HCT116 (cell line): Measurements from ENCODE around the gene SYNE1.
"Not testable (repeated sequence)": the region's sequence is repeated elsewhere in the genome, so short reads cannot be mapped to it uniquely, and the experiment has no call there.

Experiments
- EZH2phosphoT487 ChIP-seq: fragments of 200-600 bp; IDR thresholded peaks from 2 replicates; pipeline ENCODE4 v1.6.1; 2018; ENCODE audit warnings: antibody characterized with exemption, borderline replicate concordance
- POLR2A ChIP-seq: IDR thresholded peaks from 2 replicates; pipeline ENCODE4 v1.7.0; 2011; ENCODE audit warnings: borderline replicate concordance; ENCODE audit not compliant: insufficient read depth, insufficient read length; ENCODE audit errors: extremely low read depth
- RAD21 ChIP-seq: IDR thresholded peaks from 2 replicates; pipeline ENCODE4 v1.6.1; 2012; ENCODE audit warnings: low read depth, mild to moderate bottlenecking
- REST ChIP-seq: IDR thresholded peaks from 2 replicates; pipeline ENCODE4 v1.6.1; 2012; ENCODE audit warnings: low read depth
- SIN3A ChIP-seq: IDR thresholded peaks from 2 replicates; pipeline ENCODE4 v1.6.1; 2012; ENCODE audit warnings: low read depth
- SP1 ChIP-seq: IDR thresholded peaks from 2 replicates; pipeline ENCODE4 v1.6.1; 2012; ENCODE audit warnings: low read depth
- TCF7L2 ChIP-seq: IDR thresholded peaks from 2 replicates; pipeline ENCODE4 v1.7.0; 2011; ENCODE audit warnings: borderline replicate concordance, inconsistent platforms; ENCODE audit not compliant: insufficient read depth, insufficient read length; ENCODE audit errors: extremely low read depth
- TF ChIP-seq, protein P1 (sequence below), 3 experiments: fragments of 200-600 bp in 1 of 3; sonication (generic) in 1 of 3; IDR thresholded peaks in 2 of 3; conservative IDR thresholded peaks in 1 of 3; 2 replicates each; pipeline ENCODE4 v1.5.1; 2012 to 2017; ENCODE audit warnings: low read depth in 2 of 3, low read length in 2 of 3, antibody characterized with exemption in 1 of 3, borderline replicate concordance in 1 of 3, control low read depth in 1 of 3, mild to moderate bottlenecking in 1 of 3, mixed read lengths in 1 of 3, mixed run types in 1 of 3, moderate library complexity in 1 of 3; ENCODE audit not compliant: insufficient read depth in 1 of 3
- TF ChIP-seq, protein P2 (sequence below): IDR thresholded peaks from 2 replicates; pipeline ENCODE4 v1.6.1; 2011; ENCODE audit warnings: mild to moderate bottlenecking, low read length, moderate library complexity; ENCODE audit not compliant: insufficient replicate concordance; ENCODE audit errors: extremely low read depth

- TF ChIP-seq, protein P1, sequence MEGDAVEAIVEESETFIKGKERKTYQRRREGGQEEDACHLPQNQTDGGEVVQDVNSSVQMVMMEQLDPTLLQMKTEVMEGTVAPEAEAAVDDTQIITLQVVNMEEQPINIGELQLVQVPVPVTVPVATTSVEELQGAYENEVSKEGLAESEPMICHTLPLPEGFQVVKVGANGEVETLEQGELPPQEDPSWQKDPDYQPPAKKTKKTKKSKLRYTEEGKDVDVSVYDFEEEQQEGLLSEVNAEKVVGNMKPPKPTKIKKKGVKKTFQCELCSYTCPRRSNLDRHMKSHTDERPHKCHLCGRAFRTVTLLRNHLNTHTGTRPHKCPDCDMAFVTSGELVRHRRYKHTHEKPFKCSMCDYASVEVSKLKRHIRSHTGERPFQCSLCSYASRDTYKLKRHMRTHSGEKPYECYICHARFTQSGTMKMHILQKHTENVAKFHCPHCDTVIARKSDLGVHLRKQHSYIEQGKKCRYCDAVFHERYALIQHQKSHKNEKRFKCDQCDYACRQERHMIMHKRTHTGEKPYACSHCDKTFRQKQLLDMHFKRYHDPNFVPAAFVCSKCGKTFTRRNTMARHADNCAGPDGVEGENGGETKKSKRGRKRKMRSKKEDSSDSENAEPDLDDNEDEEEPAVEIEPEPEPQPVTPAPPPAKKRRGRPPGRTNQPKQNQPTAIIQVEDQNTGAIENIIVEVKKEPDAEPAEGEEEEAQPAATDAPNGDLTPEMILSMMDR (IDR thresholded peaks at IDR 0.05 in 2 of 3, conservative IDR thresholded peaks at IDR 0.05 in 1 of 3; ENCODE audit: borderline replicate concordance in 1 of 3, insufficient read depth in 1 of 3, low read depth in 2 of 3, low read length in 2 of 3) = not testable (repeated sequence)
- TF ChIP-seq TCF7L2, POLR2A, REST, SP1, SIN3A, RAD21, EZH2phosphoT487: not testable (repeated sequence)
- TF ChIP-seq, protein P2, sequence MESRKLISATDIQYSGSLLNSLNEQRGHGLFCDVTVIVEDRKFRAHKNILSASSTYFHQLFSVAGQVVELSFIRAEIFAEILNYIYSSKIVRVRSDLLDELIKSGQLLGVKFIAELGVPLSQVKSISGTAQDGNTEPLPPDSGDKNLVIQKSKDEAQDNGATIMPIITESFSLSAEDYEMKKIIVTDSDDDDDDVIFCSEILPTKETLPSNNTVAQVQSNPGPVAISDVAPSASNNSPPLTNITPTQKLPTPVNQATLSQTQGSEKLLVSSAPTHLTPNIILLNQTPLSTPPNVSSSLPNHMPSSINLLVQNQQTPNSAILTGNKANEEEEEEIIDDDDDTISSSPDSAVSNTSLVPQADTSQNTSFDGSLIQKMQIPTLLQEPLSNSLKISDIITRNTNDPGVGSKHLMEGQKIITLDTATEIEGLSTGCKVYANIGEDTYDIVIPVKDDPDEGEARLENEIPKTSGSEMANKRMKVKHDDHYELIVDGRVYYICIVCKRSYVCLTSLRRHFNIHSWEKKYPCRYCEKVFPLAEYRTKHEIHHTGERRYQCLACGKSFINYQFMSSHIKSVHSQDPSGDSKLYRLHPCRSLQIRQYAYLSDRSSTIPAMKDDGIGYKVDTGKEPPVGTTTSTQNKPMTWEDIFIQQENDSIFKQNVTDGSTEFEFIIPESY = not testable (repeated sequence)
Observed at GRCh38 chr6:152558798-152559197, 78.4 kb downstream of the SYNE1 start.
